Stomach (tissue), 4 donors: ENCODE results near the gene PCDH11Y.
"Not testable (repeated sequence)": the region's sequence is repeated elsewhere in the genome, so short reads cannot be mapped to it uniquely, and the experiment has no call there.

Source experiments
- CTCF ChIP-seq, 7 experiments: fragments of 450-650 bp in 4 of 7; fragments of 200-600 bp in 3 of 7; sonication (generic) in 3 of 7; IDR thresholded peaks; one replicate each; pipeline ENCODE4 v1.5.1; 2016 to 2019; ENCODE audit warnings: antibody characterized with exemption in 7 of 7, control low read depth in 2 of 7, mild to moderate bottlenecking in 1 of 7
- EP300 ChIP-seq: sonication (generic); formaldehyde crosslinking; IDR thresholded peaks from one replicate; pipeline ENCODE4 v1.6.1; 2017; ENCODE audit warnings: antibody characterized with exemption
- POLR2A ChIP-seq, 4 donors: fragments of 450-650 bp; IDR thresholded peaks; one replicate each; pipeline ENCODE4 v1.6.1; 2016; ENCODE audit warnings: antibody characterized with exemption in 4 of 4, control low read depth in 2 of 4, mild to moderate bottlenecking in 1 of 4, moderate library complexity in 1 of 4
- POLR2AphosphoS5 ChIP-seq, 3 donors: sonication (generic); formaldehyde crosslinking; IDR thresholded peaks; one replicate each; pipeline ENCODE4 v1.6.1; 2016; ENCODE audit warnings: antibody characterized with exemption in 3 of 3

- TF ChIP-seq POLR2A (IDR thresholded peaks at IDR 0.05); CTCF (IDR thresholded peaks at IDR 0.05); POLR2AphosphoS5 (IDR thresholded peaks at IDR 0.05); EP300: not testable (repeated sequence)
These were observed 215.0 kb downstream of the PCDH11Y start for GRCh38 chrY:5215116-5215515.
